ENCODE data around the gene CTSZ.

The CTSZ gene

GRCh38 chr20:59002874-59003399 is 4.1 kb downstream of the CTSZ start:
- Histone ChIP-seq H2AFZ (ENCODE audit: low read depth, low read length) (no peak overlapping the region), H3K4me2 (ENCODE audit: insufficient read depth, low read length) (no peak overlapping the region), H3K4me1 (ENCODE audit: insufficient read depth, low read length) (peaks cover 15% of the 10 kb centered on the region), H3K9me3 (ENCODE audit: insufficient read depth, low read length, severe bottlenecking) (no peaks in the 10 kb centered on the region), H3K79me2 (ENCODE audit: insufficient read depth, low read length) (no peaks in the 10 kb centered on the region), H3K4me3 (ENCODE audit: low read depth in 1 of 2, low read length in 2 of 2) (no peak overlapping the region), H3K9ac (ENCODE audit: low read depth, low read length) (no peak overlapping the region), H3K36me3 (ENCODE audit: insufficient read depth, low read length) (no peaks in the 10 kb centered on the region), H4K20me1 (ENCODE audit: insufficient read depth, low read length) (peaks cover 18% of the 10 kb centered on the region), H3K27me3 (ENCODE audit: insufficient read depth, low read length, poor library complexity) (no peaks in the 10 kb centered on the region), H3K27ac (ENCODE audit: low read length) (no peak overlapping the region)
- TF ChIP-seq EZH2 (IDR thresholded peaks at IDR 0.05; ENCODE audit: borderline replicate concordance, low read depth, low read length, severe bottlenecking), result no peak
- no peak for TF ChIP-seq CTCF (IDR thresholded peaks at IDR 0.05; ENCODE audit: borderline replicate concordance, extremely low read depth, low read length, poor library complexity, severe bottlenecking)
- ATAC-seq (ENCODE audit: insufficient read depth, low read depth), result no peak
- no peak for DNase-seq

- Histone ChIP-seq H3K9ac (ENCODE audit: low read depth, low read length) (no peak overlapping the region), H3K27me3 (ENCODE audit: insufficient read depth, low read length, poor library complexity) (no peaks in the 10 kb centered on the region), H4K20me1 (ENCODE audit: insufficient read depth, low read length) (peaks cover 18% of the 10 kb centered on the region), H2AFZ (ENCODE audit: low read depth, low read length) (no peak overlapping the region), H3K27ac (ENCODE audit: low read length) (no peak overlapping the region), H3K79me2 (ENCODE audit: insufficient read depth, low read length) (no peaks in the 10 kb centered on the region), H3K36me3 (ENCODE audit: insufficient read depth, low read length) (no peaks in the 10 kb centered on the region), H3K4me1 (ENCODE audit: insufficient read depth, low read length) (peaks cover 15% of the 10 kb centered on the region), H3K4me3 (ENCODE audit: low read depth in 1 of 2, low read length in 2 of 2) (no peak overlapping the region), H3K4me2 (ENCODE audit: insufficient read depth, low read length) (no peak overlapping the region), H3K9me3 (ENCODE audit: insufficient read depth, low read length, severe bottlenecking) (no peaks in the 10 kb centered on the region)
- no peak for TF ChIP-seq EZH2 (IDR thresholded peaks at IDR 0.05; ENCODE audit: borderline replicate concordance, low read depth, low read length, severe bottlenecking)
- no peak for TF ChIP-seq CTCF (IDR thresholded peaks at IDR 0.05; ENCODE audit: borderline replicate concordance, extremely low read depth, low read length, poor library complexity, severe bottlenecking)
- DNase-seq, result no peak
- ATAC-seq (ENCODE audit: insufficient read depth, low read depth), result no peak
These were observed 4.7 kb downstream of the CTSZ start for GRCh38 chr20:59002388-59002787.

GRCh38 chr20:59001449-59002171 is 5.4 kb downstream of the CTSZ start:
- no peak overlapping the region for H3K4me3 ChIP-seq (ENCODE audit: low read depth in 1 of 2, low read length in 2 of 2)
- H3K4me1 ChIP-seq (ENCODE audit: insufficient read depth, low read length), result peaks cover 15% of the 10 kb centered on the region
- peaks cover 18% of the 10 kb centered on the region for H4K20me1 ChIP-seq (ENCODE audit: insufficient read depth, low read length)
- no peak overlapping the region for H3K9ac ChIP-seq (ENCODE audit: low read depth, low read length)
- TF ChIP-seq CTCF (IDR thresholded peaks at IDR 0.05; ENCODE audit: borderline replicate concordance, extremely low read depth, low read length, poor library complexity, severe bottlenecking), result no peak
- no peak for TF ChIP-seq EZH2 (IDR thresholded peaks at IDR 0.05; ENCODE audit: borderline replicate concordance, low read depth, low read length, severe bottlenecking)
- H3K27me3 ChIP-seq (ENCODE audit: insufficient read depth, low read length, poor library complexity), result no peaks in the 10 kb centered on the region
- H3K9me3 ChIP-seq (ENCODE audit: insufficient read depth, low read length, severe bottlenecking), result no peaks in the 10 kb centered on the region
- H3K27ac ChIP-seq (ENCODE audit: low read length), result no peak overlapping the region
- no peak for DNase-seq
- no peak overlapping the region for H2AFZ ChIP-seq (ENCODE audit: low read depth, low read length)
- H3K36me3 ChIP-seq (ENCODE audit: insufficient read depth, low read length), result no peaks in the 10 kb centered on the region; the same call in 1 of the 2 replicates
- ATAC-seq (ENCODE audit: insufficient read depth, low read depth), result no peak
- H3K4me2 ChIP-seq (ENCODE audit: insufficient read depth, low read length), result no peak overlapping the region
- no peaks in the 10 kb centered on the region for H3K79me2 ChIP-seq (ENCODE audit: insufficient read depth, low read length)

Measured in DND-41 (cell line).